GM18526 (cell line): ENCODE results near the gene PIP5K1C.

ENCODE experiments used
- POLR2A ChIP-seq: IDR thresholded peaks from 3 replicates; pipeline ENCODE4 v1.6.1; 2011; ENCODE audit not compliant: insufficient read length; ENCODE audit errors: extremely low read depth

PIP5K1C gene

DNA sequence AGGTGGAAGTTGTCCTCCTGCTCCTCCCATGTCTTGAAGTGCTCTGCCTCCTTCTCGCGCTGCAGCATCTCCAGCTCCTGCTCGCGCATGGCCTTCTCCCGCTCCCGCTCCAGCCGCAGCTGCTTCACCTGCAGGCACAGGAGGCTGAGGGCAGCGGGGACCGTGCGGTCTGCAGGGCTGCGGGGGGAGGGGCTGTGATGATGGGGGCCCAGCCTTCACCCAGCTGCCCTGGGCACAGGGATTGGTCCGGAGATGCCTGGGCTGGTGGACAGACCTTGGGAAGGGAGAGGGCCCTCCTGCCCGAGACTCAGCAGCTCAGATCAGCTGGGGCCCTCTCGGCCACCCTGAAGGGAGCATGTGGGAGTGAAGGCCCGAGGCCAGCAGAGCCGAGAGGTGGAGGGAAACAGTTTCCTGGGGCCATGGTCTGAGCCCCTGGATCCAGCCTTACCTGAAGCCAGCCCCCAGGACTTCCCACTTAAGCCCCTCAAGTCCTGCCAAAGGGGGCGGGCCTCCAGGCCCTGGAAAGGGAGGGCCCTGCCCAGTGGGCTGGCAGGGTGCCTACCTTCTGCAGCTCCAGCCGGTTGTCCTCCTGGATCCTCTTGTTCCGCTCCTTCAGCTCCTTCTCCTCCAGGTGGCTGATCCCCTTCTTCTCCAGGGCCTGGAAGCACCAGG is 80.0 kb downstream of the PIP5K1C start:
- no peak for TF ChIP-seq POLR2A

DNA sequence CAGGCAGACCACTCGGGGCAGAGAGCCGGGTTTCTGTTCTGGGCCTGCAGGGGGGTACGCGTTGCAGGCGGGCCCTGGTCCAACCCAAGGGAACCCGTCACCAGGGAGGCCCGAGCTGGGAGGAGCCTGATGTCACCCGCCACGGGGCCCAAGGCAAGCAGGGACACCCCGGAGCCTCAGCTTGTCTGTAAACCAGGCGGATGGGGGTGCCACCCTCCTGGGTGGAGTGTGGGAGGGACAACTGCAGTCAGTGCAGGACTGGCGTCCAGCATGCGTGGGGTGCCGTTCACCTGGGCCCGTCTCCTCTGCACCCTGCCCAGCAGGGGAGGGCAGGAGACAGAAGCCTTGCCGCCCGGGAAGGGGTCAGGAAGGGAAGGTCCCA is 80.6 kb downstream of the PIP5K1C start:
- TF ChIP-seq POLR2A: no peak

DNA sequence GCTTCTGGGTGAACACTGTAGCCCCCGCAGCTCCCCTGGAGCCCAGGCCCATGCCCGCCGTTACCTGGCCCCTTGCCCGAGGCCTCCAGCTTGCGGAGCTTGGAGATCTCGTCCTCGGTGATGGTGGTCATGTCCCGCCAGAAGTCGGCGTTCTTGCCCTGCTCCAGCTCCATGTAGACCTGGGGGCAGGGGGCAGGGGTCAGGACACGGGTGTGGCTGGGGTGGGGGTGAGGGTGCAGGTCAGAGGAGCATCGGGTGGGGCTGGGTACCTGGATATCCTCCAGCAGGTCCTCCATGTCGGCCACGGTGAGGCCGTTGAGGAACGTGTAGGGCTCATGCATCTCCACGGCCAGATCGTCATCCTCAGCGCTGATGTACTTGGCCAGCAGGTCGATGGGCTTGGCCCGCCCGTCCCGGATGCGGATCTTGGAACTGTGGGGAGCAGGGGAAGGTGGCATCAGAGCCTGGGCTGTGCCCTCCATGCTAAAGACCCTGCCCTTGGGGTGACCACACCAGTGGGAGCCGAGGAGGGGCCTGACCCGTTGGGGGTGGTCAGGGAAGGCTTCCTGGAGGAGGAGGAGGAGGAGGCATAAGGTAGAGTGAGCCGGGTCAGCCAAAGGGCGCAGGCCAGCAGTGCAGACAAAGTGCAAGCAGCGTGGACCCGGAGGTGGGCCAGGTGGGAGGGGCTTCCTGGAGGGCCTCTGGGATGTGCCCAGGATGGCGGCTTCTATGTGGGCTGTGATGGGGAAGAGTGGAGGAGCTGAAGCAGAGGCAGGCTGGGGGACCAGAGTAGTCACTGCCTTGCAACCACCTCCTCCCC is 81.2 kb downstream of the PIP5K1C start:
- no peak for TF ChIP-seq POLR2A

DNA sequence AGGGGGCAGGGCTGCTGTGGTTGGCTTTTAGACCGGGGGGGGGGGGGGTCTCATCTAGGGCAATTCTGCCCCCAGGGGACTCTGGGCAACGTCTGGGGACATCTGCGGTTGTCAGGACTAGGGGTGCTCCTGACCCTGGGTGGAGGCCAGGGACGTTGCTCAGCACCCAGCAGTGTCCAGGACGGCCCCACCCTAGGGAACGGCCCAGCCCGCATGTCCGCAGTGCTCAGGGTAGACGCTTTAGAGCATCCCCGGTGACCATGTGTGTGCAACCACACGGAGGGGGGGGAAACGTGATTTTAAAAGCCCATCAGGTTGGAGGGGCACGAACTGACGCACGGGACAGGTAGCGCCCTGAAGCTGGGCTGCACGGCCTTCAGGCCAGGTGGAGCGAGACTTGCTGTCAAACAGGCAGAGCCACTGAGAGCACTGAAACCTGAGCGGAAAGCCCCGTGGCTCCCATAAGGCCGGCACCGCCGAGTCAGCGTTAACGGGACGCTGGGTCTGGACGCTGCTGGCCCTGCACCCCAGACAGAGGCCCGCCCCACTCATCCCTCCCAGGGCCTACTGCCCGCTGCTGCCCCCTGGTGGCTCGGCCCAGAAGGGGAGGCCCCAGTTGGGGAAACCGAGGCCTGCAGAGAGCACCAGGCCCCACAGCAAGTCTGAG is 82.0 kb downstream of the PIP5K1C start:
- TF ChIP-seq POLR2A: no peak

DNA sequence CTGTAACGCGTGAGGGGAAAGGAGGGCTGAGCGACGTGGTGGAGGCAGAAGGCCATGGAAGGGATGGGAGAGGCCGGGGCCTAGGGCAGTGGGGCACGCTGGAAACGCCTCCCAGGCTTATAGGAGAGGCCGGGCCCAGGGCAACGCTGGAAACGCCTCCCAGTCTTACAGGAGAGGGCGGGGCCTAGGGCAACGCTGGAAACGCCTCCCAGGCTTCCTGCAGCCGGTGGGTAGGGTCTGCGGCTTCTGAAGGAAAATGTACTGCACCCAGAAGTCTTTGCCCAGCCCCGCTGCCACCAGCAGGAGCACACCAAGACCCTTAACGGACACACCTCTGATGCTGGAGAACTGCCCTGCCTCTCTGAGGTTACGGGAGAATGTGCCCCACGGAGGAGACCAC is 82.8 kb downstream of the PIP5K1C start:
- no peak for TF ChIP-seq POLR2A

DNA sequence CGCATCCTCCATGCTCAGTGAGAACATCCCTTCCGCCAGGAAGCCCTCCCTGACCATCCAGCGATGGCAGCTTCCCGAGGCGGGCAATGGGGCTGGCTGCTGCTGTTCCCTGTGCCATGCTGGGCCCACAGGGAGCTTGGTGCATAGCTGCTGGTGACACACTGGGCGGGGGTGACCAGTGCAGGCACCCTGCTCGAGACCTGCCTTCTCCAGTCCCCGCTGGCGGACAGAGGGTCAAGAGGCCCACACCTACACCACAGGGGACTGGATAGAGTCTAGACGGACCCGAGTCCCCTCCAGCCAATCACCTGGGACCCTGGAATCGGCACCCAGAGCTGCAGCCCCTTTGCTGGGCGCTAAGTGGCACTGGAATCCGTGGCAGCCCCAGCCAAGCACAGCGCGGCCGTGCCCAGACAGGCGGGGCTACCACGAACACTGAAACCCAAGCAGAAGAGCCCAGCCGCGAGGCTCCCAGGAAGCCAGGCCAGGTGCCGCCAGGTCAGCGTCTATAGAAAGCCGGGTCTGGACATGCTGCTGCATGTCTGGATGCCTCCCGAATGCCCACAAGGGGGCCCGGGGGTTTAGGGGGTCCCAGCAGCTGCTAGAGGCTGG is 84.6 kb downstream of the PIP5K1C start:
- no peak for TF ChIP-seq POLR2A

DNA sequence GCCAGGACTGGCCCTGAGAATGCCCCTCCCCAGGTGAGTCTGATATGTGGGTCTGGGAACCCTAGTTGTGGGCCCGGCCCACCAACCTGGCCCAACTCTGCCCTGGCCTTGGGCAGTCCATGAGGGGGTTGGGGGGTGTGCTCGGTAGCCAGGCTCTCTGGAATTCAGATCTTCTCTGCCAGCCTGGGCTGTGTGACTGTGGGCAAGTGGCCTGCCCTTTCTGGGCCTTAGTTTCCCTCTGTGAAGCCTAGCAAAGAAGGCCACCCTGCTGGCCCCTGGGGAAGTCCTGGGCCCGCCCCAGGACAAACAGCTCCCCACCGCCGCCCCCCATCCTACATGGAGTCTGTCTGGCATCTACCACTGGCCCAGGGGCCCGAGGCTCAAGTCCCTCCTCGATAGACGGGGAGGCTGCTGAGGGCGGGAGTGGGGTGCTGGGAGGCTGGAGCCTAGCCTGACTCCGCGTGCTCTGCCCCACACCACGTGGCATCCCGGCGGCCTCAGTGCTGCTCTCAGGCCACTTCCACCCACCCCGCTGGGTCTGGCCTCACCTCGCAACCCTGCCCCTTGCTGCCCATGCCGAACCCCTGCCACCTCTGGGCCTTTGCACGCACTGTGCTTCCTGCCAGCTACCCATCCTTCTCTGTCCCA is 85.3 kb downstream of the PIP5K1C start:
- TF ChIP-seq POLR2A: no peak

DNA sequence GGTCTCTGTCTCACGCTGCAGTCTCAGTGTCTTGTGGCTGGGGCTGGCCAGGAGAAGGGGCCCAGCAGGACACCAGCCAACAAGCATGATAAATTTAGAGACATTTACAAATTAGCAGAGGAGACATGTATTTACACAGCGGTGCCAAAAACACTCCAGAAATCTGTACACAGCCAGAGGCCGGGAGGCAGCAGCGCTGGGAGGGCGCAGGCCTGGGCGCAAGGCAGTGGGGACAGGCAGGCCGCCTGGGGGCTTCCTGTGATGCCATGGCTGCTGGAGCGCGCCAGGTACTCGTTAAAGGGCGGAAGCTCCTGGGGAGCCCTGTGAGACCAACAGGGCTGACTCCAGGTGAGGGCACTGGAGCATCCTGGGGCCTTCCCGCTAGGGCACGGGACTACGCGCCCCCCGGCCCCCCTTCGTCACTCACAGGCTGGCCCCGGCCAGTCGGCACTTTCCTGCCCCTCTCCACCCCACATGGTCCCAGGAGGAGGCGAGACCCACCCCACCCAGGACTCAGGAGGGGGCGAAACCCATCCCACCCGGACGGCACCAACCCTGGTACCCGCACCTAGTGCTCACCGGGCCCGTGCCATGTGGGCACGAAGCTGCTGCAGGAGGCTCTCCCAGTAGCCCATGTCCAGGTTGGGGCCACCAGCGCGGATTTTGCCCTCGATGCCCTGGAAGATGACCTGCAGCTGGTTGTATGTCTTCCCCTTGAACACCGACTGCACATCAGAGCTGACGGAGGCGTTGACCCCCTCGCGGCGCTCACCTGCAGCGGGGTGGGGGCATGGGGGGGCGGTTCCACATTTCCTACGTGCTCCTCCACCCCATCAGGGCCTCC is 86.2 kb downstream of the PIP5K1C start:
- TF ChIP-seq POLR2A: no peak

DNA sequence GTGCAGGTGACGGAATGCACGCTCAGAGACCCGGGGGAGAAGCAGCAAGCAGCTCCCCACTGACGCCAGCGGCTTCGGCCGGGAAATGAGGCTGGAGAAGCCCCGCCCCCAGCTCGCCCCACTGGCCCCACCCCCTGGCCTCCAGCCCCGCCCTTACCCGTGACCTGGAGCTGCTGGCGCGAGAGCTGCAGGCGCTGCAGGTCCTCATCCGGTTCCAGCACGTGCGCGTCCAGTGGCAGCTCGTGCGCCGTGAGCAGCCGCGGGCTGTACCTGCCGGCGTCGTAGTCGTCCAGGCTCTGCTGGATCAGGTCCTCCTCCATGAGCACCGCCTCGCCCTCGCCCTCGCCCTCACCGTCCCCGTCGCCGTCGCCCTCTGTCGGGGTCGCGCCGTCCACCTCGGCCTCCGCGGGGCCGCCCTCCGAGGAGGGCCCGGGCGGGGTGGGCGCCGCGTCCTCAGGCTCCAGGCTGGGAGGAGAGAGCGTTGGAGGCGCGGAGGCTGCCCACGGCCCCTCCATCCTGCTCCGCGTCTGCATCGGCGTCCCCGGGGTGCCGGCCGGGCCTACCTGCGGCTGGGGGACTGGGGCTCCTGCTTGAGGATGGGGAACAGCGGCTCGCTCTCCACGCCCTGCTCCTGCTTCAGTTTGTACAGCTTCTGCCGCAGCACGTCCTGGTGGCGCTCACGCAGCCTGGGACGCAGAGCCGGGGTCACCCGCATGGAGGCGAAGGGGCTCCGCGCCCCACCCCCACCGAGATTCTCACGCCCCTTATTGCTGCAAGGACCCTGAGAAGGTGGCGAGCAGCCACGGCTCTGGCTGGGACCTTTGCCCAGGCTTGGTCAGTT is 87.1 kb downstream of the PIP5K1C start:
- no peak for TF ChIP-seq POLR2A

DNA sequence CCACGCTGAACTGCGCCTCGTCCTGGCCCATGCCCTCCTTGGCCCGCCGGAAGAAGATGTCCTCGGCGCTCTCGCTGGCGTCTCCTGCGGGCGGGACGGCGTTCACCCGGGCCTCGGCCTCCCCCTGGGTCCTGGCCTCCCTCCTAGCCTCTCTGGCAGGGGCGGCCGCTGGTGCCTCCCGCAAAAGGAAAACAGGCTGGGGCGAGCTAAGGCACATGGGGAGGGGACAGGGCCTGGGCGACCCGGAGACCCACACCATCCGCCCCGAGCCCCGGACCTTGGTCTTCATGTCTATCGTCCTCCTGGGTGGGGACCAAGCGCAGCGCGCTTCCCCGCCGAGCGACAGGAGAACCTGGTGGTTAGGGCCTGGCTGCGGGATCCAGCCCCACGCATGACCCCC is 87.9 kb downstream of the PIP5K1C start:
- no peak for TF ChIP-seq POLR2A

DNA sequence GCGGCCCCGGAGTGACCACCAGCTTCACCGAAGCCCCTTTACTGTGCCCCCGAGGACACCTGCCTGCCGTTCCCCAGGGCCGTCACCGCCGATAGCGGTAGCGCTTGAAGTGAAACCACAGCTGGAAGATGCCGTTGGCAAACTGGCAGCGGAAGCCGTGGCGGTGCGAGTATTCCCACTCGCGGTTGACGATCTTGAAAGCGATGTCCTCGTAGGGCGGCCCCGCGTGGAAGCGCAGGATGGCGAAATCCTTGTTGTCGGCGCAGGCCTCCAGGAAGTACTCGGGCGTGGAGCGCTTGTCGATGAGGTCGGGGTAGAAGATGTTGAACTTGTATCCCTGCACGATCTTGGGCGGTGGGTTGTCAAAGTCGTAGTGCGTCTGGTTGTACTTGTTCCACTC is 88.4 kb downstream of the PIP5K1C start:
- TF ChIP-seq POLR2A: no peak

DNA sequence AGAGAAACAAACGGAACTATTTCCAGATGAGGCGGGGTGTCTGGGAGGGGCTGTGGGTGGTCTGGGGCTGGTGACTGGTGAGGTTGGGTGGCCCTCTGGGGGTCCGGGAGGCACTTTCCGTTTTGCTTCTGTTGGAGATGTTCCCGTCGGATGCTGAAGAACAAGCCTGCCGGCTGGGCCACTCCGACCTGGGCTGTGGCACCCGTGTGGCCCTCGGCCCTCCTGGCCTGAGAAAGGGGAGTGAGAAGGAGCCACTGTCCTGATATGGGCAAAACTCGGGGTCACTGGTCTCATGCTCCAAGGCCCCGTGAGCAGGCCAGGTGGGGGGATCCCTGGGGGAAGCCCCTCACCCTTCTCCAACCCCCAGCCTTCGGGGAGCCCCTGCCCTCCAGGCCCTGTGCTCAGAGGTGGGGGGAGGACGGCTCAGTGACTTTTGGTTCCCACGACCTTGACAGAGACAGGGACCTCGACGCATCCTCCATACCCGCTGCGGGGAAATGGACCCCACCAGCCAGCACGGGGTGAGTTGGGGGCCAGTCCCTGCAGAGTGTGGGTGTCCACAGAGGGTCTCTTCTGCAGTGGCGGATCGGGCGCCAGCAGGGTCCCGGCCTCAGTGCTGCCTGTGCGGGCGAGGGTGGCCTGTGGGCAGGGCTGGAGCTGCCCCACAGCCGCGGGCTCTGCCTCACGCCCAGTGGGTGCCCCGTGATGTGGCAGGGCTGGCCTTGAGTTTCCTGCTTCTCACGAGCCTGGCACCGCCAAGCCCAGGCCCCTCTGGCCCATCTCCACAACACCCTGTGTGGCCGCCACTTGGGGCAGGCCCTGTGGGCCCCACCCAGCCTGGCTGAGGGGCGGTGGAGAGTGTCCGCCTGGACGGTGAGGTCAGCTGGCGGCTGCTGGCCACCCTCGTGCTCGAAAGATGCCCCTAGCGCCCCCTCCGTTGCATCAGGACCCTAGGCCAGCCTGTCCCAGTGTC is 89.2 kb downstream of the PIP5K1C start:
- no peak for TF ChIP-seq POLR2A
